ENCODE measurements around the gene HS3ST4. TPM values are rescaled to one million over a fixed set of nuclear protein-coding genes. Genes with fewer than 3 reads are reported as not detected.

The HS3ST4 gene
- total RNA-seq, 2 donors from 2014 or later = 1.0 to 1.9 TPM

- 11% methylated on average over 4 of the region's 4 CpGs for WGBS
- Histone ChIP-seq H3K27me3 (replicated peaks; ENCODE audit: insufficient read depth) (peaks cover 11% of the 10 kb centered on the region), H3K4me1 (replicated peaks) (no peaks in the 10 kb centered on the region), H3K9me3 (no peaks in the 10 kb centered on the region), H3K27ac (no peak overlapping the region), H3K36me3 (no peaks in the 10 kb centered on the region), H3K4me3 (no peak overlapping the region)
- DNase-seq (ENCODE audit: low spot score) = no peak
- TF ChIP-seq CTCF (IDR thresholded peaks at IDR 0.05) (no peak), POLR2A (IDR thresholded peaks at IDR 0.05) (no peak), POLR2AphosphoS5 (IDR thresholded peaks at IDR 0.05) (no peak)
- intact Hi-C loops (cut with DNase I) = no loop called here
These were observed 224.3 kb downstream of the HS3ST4 start for GRCh38 chr16:25916037-25916436.

- DNase-seq (ENCODE audit: low spot score) = no peak
These were observed 230.7 kb downstream of the HS3ST4 start for GRCh38 chr16:25922438-25922837.

GRCh38 chr16:25925421-25925820, 233.7 kb downstream of the HS3ST4 start:
- intact Hi-C loops (cut with DNase I) = no loop called here

More at GRCh38 chr16:25922438-25922837, 230.7 kb downstream of the HS3ST4 start:
- intact Hi-C loops (cut with DNase I) = no loop called here
- Histone ChIP-seq H3K27me3 (replicated peaks; ENCODE audit: insufficient read depth) (peaks cover 5% of the 10 kb centered on the region), H3K36me3 (no peaks in the 10 kb centered on the region), H3K27ac (no peak overlapping the region), H3K4me1 (replicated peaks) (no peaks in the 10 kb centered on the region), H3K4me3 (no peak overlapping the region), H3K9me3 (no peaks in the 10 kb centered on the region)
- WGBS = 15% methylated on average over 2 of the region's 2 CpGs
- no peak for TF ChIP-seq CTCF (IDR thresholded peaks at IDR 0.05)

GRCh38 chr16:25931473-25932035, 239.8 kb downstream of the HS3ST4 start:
- intact Hi-C loops (cut with DNase I) = no loop called here
- no peak for DNase-seq (ENCODE audit: low spot score)
- no peaks in the 10 kb centered on the region for H3K27me3 ChIP-seq (replicated peaks; ENCODE audit: insufficient read depth)
- no peak for TF ChIP-seq POLR2AphosphoS5 (IDR thresholded peaks at IDR 0.05)
- no peak for TF ChIP-seq POLR2A (IDR thresholded peaks at IDR 0.05)
- no peak for TF ChIP-seq CTCF (IDR thresholded peaks at IDR 0.05)
- no peaks in the 10 kb centered on the region for H3K9me3 ChIP-seq
- no peaks in the 10 kb centered on the region for H3K4me1 ChIP-seq (replicated peaks)
- 81% methylated on average over 4 of the region's 4 CpGs for WGBS
- no peak overlapping the region for H3K4me3 ChIP-seq
- no peak overlapping the region for H3K27ac ChIP-seq
- H3K36me3 ChIP-seq = no peaks in the 10 kb centered on the region

More at GRCh38 chr16:25925421-25925820, 233.7 kb downstream of the HS3ST4 start:
- no peak overlapping the region for H3K27ac ChIP-seq
- no peak overlapping the region for H3K4me3 ChIP-seq
- no peaks in the 10 kb centered on the region for H3K27me3 ChIP-seq (replicated peaks; ENCODE audit: insufficient read depth)
- no peaks in the 10 kb centered on the region for H3K9me3 ChIP-seq
- 59% methylated on average over 8 of the region's 8 CpGs for WGBS
- TF ChIP-seq CTCF (IDR thresholded peaks at IDR 0.05) = no peak
- TF ChIP-seq POLR2AphosphoS5 (IDR thresholded peaks at IDR 0.05) = no peak
- no peak for TF ChIP-seq POLR2A (IDR thresholded peaks at IDR 0.05)
- H3K4me1 ChIP-seq (replicated peaks) = no peaks in the 10 kb centered on the region
- no peak for DNase-seq (ENCODE audit: low spot score)
- no peaks in the 10 kb centered on the region for H3K36me3 ChIP-seq

- TF ChIP-seq CTCF (IDR thresholded peaks at IDR 0.05) = no peak
- no peak for TF ChIP-seq POLR2A (IDR thresholded peaks at IDR 0.05)
- no peak for TF ChIP-seq POLR2AphosphoS5 (IDR thresholded peaks at IDR 0.05)
- intact Hi-C loops (cut with DNase I) = no loop called here
- WGBS = 76% methylated on average over 4 of the region's 4 CpGs
- Histone ChIP-seq H3K4me3 (no peak overlapping the region), H3K9me3 (no peaks in the 10 kb centered on the region), H3K36me3 (no peaks in the 10 kb centered on the region), H3K27ac (no peak overlapping the region), H3K4me1 (replicated peaks) (no peaks in the 10 kb centered on the region), H3K27me3 (replicated peaks; ENCODE audit: insufficient read depth) (no peaks in the 10 kb centered on the region)
- no peak for DNase-seq (ENCODE audit: low spot score)
These were observed 250.2 kb downstream of the HS3ST4 start for GRCh38 chr16:25941800-25942499.
